Chondrocyte (in vitro differentiated cells): ENCODE results near the gene SLC5A6. TPM values are rescaled to one million over a fixed set of nuclear protein-coding genes. Genes with fewer than 3 reads are reported as not detected.

Experiments
- DNase-seq: peaks from one replicate; pipeline ENCODE4 v3.0.0; 2021; ENCODE audit warnings: mixed read lengths, low spot score
- H3K27ac Mint-ChIP-seq: one replicate; pipeline ENCODE4 v1.8.0; 2021; ENCODE audit warnings: mild to moderate bottlenecking, moderate library complexity, mixed read lengths; ENCODE audit not compliant: unreplicated experiment
- H3K27me3 Mint-ChIP-seq: 2 replicates; pipeline ENCODE4 v1.8.0; 2021; ENCODE audit warnings: low read depth, mixed read lengths
- H3K36me3 Mint-ChIP-seq: 2 replicates; pipeline ENCODE4 v1.8.0; 2021; ENCODE audit warnings: low read depth, mixed read lengths
- H3K4me1 Mint-ChIP-seq: 2 replicates; pipeline ENCODE4 v1.8.0; 2021; ENCODE audit warnings: low read depth, mild to moderate bottlenecking, mixed read lengths
- H3K4me3 Mint-ChIP-seq: one replicate; pipeline ENCODE4 v1.8.0; 2021; ENCODE audit warnings: mild to moderate bottlenecking, moderate library complexity, mixed read lengths; ENCODE audit not compliant: unreplicated experiment
- H3K9me3 Mint-ChIP-seq: 2 replicates; pipeline ENCODE4 v1.8.0; 2021; ENCODE audit warnings: low read depth, mixed read lengths
- CTCF ChIP-seq: fragments of 200-600 bp; sonication (generic); IDR thresholded peaks from 2 replicates; pipeline ENCODE4 v1.5.0; 2021; ENCODE audit warnings: antibody characterized with exemption, mild to moderate bottlenecking, moderate library complexity
- total RNA-seq: library from RNA; stranded (reverse); gene quantifications from 3 replicates; pipeline ENCODE4 v1.2.1, GENCODE V29; 2021

Gene SLC5A6
- total RNA-seq, 1 donor from 2014 or later: 24.3 TPM

GRCh38 chr2:27174638-27175037 lies 37.4 kb downstream of the SLC5A6 start:
- Mint-ChIP-seq H3K9me3 (no peaks in the 10 kb centered on the region), H3K27ac (no peak overlapping the region), H3K4me3 (no peak overlapping the region), H3K36me3 (no peaks in the 10 kb centered on the region), H3K27me3 (peaks cover 24% of the 10 kb centered on the region), H3K4me1 (peaks cover 3% of the 10 kb centered on the region)
- DNase-seq: no peak
- no peak for TF ChIP-seq CTCF

GRCh38 chr2:27171351-27171848 lies 40.7 kb downstream of the SLC5A6 start:
- Mint-ChIP-seq H3K4me3 (no peak overlapping the region), H3K9me3 (no peaks in the 10 kb centered on the region)
- no peak for DNase-seq

GRCh38 chr2:27170581-27171337 lies 41.3 kb downstream of the SLC5A6 start:
- Mint-ChIP-seq H3K4me1 (peaks cover 3% of the 10 kb centered on the region), H3K4me3 (no peak overlapping the region), H3K9me3 (no peaks in the 10 kb centered on the region), H3K36me3 (no peaks in the 10 kb centered on the region), H3K27ac (no peak overlapping the region), H3K27me3 (peaks cover 16% of the 10 kb centered on the region)
- no peak for DNase-seq
- TF ChIP-seq CTCF: no peak

More at GRCh38 chr2:27171351-27171848, 40.7 kb downstream of the SLC5A6 start:
- H3K27me3 Mint-ChIP-seq: peaks cover 17% of the 10 kb centered on the region
- H3K36me3 Mint-ChIP-seq: no peaks in the 10 kb centered on the region
- peaks cover 3% of the 10 kb centered on the region for H3K4me1 Mint-ChIP-seq
- TF ChIP-seq CTCF: no peak
- no peak overlapping the region for H3K27ac Mint-ChIP-seq

- peaks cover 2% of the 10 kb centered on the region for H3K27me3 Mint-ChIP-seq
- no peaks in the 10 kb centered on the region for H3K9me3 Mint-ChIP-seq
- DNase-seq: no peak
- no peaks in the 10 kb centered on the region for H3K4me1 Mint-ChIP-seq
- no peak for TF ChIP-seq CTCF
- no peaks in the 10 kb centered on the region for H3K36me3 Mint-ChIP-seq
- no peak overlapping the region for H3K27ac Mint-ChIP-seq
- no peak overlapping the region for H3K4me3 Mint-ChIP-seq
Observed at GRCh38 chr2:27164960-27165763, 46.9 kb downstream of the SLC5A6 start.
